Measurements from ENCODE around the gene FGD5. TPM values are rescaled to one million over a fixed set of nuclear protein-coding genes. Genes with fewer than 3 reads are reported as not detected.

Gene FGD5
- total and polyA plus RNA-seq, 9 of the 15 experiments (the other 6 are each of a cell fraction or from before 2014, with no cell fraction given): 0.18 TPM; not detected in 8

DNA sequence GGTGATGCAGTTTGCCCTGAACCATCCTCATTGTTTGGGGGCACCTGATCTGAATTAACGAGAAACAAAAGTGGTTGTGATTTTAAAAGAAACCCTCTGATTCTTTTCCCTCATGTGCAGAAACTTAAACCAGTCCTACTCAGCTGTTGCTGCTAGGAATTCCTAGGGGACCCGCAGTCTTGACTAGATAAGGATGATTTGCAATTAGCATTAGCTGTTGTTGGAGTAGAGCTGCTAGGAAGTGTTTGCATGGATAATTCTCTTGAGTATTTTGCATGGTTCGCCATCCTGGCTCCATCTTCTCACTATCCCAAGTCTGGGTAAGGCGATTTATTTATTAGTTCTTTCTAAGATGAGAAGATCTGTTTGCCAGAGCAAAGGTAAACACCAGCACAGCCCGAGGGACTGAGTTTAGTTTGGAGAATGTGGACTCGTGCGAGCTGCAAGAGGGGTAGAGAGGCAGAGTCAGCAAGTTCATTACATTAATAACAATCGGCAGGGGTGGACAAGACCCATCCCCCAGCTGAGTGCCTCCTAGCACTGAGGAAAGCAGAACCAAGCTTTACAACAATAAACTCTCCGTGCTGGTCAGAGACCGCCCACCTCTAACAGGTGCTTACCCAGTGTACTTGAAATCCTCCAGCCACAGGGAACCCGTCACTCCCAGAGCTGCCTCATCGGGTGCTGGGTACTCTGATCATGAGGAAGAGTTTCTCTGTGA is 4.1 kb downstream of the FGD5 start (continued):
- TF ChIP-seq, protein P1, sequence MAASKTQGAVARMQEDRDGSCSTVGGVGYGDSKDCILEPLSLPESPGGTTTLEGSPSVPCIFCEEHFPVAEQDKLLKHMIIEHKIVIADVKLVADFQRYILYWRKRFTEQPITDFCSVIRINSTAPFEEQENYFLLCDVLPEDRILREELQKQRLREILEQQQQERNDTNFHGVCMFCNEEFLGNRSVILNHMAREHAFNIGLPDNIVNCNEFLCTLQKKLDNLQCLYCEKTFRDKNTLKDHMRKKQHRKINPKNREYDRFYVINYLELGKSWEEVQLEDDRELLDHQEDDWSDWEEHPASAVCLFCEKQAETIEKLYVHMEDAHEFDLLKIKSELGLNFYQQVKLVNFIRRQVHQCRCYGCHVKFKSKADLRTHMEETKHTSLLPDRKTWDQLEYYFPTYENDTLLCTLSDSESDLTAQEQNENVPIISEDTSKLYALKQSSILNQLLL (CRISPR knock-in tag; IDR thresholded peaks at IDR 0.05; ENCODE audit: borderline replicate concordance): no peak
- TF ChIP-seq PHF20 (IDR thresholded peaks at IDR 0.05; ENCODE audit: partially characterized antibody): no peak
- no peak for TF ChIP-seq STAT5A (IDR thresholded peaks at IDR 0.05; ENCODE audit: borderline replicate concordance, low read length)
- TF ChIP-seq, protein P2, sequence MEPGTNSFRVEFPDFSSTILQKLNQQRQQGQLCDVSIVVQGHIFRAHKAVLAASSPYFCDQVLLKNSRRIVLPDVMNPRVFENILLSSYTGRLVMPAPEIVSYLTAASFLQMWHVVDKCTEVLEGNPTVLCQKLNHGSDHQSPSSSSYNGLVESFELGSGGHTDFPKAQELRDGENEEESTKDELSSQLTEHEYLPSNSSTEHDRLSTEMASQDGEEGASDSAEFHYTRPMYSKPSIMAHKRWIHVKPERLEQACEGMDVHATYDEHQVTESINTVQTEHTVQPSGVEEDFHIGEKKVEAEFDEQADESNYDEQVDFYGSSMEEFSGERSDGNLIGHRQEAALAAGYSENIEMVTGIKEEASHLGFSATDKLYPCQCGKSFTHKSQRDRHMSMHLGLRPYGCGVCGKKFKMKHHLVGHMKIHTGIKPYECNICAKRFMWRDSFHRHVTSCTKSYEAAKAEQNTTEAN (CRISPR knock-in tag; IDR thresholded peaks at IDR 0.05): no peak
- TF ChIP-seq, protein P3, sequence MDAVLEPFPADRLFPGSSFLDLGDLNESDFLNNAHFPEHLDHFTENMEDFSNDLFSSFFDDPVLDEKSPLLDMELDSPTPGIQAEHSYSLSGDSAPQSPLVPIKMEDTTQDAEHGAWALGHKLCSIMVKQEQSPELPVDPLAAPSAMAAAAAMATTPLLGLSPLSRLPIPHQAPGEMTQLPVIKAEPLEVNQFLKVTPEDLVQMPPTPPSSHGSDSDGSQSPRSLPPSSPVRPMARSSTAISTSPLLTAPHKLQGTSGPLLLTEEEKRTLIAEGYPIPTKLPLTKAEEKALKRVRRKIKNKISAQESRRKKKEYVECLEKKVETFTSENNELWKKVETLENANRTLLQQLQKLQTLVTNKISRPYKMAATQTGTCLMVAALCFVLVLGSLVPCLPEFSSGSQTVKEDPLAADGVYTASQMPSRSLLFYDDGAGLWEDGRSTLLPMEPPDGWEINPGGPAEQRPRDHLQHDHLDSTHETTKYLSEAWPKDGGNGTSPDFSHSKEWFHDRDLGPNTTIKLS (IDR thresholded peaks at IDR 0.05; ENCODE audit: borderline replicate concordance, low read depth): no peak
- TF ChIP-seq FOXP1 (CRISPR knock-in tag; IDR thresholded peaks at IDR 0.05): no peak
- no peak for TF ChIP-seq BRCA1 (IDR thresholded peaks at IDR 0.05)
- TF ChIP-seq BRCA1 (CRISPR knock-in tag; IDR thresholded peaks at IDR 0.05): no peak
- TF ChIP-seq ILF3 (IDR thresholded peaks at IDR 0.05; ENCODE audit: borderline replicate concordance): no peak
- no peak for TF ChIP-seq ADNP (tag; IDR thresholded peaks at IDR 0.05)
- no peak for TF ChIP-seq MBD2 (IDR thresholded peaks at IDR 0.05; ENCODE audit: borderline replicate concordance, low read depth)
- no peak for TF ChIP-seq ZKSCAN8 (CRISPR knock-in tag; IDR thresholded peaks at IDR 0.05)
- no peak for TF ChIP-seq RFX7 (CRISPR knock-in tag; IDR thresholded peaks at IDR 0.05)

Measured in K562 (cell line).